GM12878 (cell line): ENCODE data around the gene GRK5. TPM values are rescaled to one million over a fixed set of nuclear protein-coding genes. Genes with fewer than 3 reads are reported as not detected.

Experiments
- ATAC-seq: fragments of 200-7000 bp; cut with Tn5 transposase; 3 replicates; pipeline ENCODE4 v1.9.1; 2020; ENCODE audit warnings: mild to moderate bottlenecking, moderate library complexity
- BruUV-seq: library from RNA; stranded (reverse); fragments of 400-500 nt; replicated peaks from 2 replicates; lab custom pipeline; 2021; lab: Mats Ljungman, UMichigan
- CTCF ChIA-PET: fragments of 300-600 bp; sonication (Branson Sonifier 250); formaldehyde crosslinking; extraction: SDS; loops from one replicate; lab custom pipeline; 2021; ENCODE audit warnings: inconsistent platforms; lab: Yijun Ruan, JAX
- POLR2A ChIA-PET: fragments of 350-600 bp; formaldehyde crosslinking; extraction: SDS; loops from one replicate; lab custom pipeline; 2021; ENCODE audit warnings: inconsistent platforms; lab: Charles Lee
- RAD21 ChIA-PET: fragments of 300-600 bp; sonication (Branson Sonifier 250); formaldehyde crosslinking; loops from one replicate; lab custom pipeline; 2023; ENCODE audit warnings: antibody characterized with exemption; ENCODE audit not compliant: unreplicated experiment; lab: Charles Lee
- SMC1A ChIA-PET: fragments of 300-600 bp; sonication (Branson Sonifier 250); formaldehyde crosslinking; loops from one replicate; lab custom pipeline; 2023; ENCODE audit not compliant: unreplicated experiment, uncharacterized antibody; lab: Charles Lee
- DNase-seq: peaks from one replicate; pipeline ENCODE4 v3.0.0-alpha.2; 2011; ENCODE audit warnings: low read depth, low spot score
- FAIRE-seq: peaks from 3 replicates; lab custom pipeline; 2011; peaks lifted over from hg19 to GRCh38; lab: Jason Lieb, UNC
- H2AFZ ChIP-seq: 2 replicates; pipeline ENCODE4 v1.6.0; 2011; ENCODE audit warnings: low read depth, low read length, control low read depth; ENCODE audit not compliant: control insufficient read depth
- H3K27ac ChIP-seq: 2 replicates; pipeline ENCODE4 v1.5.1; 2011; ENCODE audit warnings: control low read depth; ENCODE audit not compliant: control insufficient read depth, insufficient read depth
- H3K27me3 ChIP-seq, 2 experiments: replicated peaks in 1 of 2; 2 replicates each; pipeline versions ENCODE4 v1.6.0 to v1.6.1; 2011; ENCODE audit warnings: low read length in 1 of 2; ENCODE audit not compliant: control insufficient read depth in 2 of 2, insufficient read depth in 2 of 2
- H3K36me3 ChIP-seq, 2 experiments: 2 replicates each; pipeline ENCODE4 v1.5.1; 2011; ENCODE audit warnings: low read length in 1 of 2; ENCODE audit not compliant: control insufficient read depth in 2 of 2, insufficient read depth in 2 of 2
- H3K4me1 ChIP-seq: 2 replicates; pipeline ENCODE4 v1.6.1; 2011; ENCODE audit warnings: mild to moderate bottlenecking, low read length, moderate library complexity, mixed read lengths; ENCODE audit not compliant: control insufficient read depth, insufficient read depth
- H3K4me2 ChIP-seq: 2 replicates; pipeline ENCODE4 v1.6.0; 2011; ENCODE audit warnings: control low read depth; ENCODE audit not compliant: control insufficient read depth, insufficient read depth
- H3K4me3 ChIP-seq: fragments of 200-600 bp; sonication (generic); 2 replicates; pipeline ENCODE4 v1.5.1; 2016
- H3K79me2 ChIP-seq: 2 replicates; pipeline ENCODE4 v1.6.0; 2011; ENCODE audit warnings: low read length; ENCODE audit not compliant: control insufficient read depth, insufficient read depth
- H3K9ac ChIP-seq: 2 replicates; pipeline ENCODE4 v1.8.0; 2011; ENCODE audit warnings: low read length, control low read depth, mixed read lengths; ENCODE audit not compliant: control insufficient read depth, insufficient read depth
- H3K9me3 ChIP-seq: replicated peaks from 3 replicates; pipeline ENCODE4 v1.5.1; 2011; ENCODE audit warnings: mild to moderate bottlenecking, low read length; ENCODE audit not compliant: control insufficient read depth, insufficient read depth
- H4K20me1 ChIP-seq: 2 replicates; pipeline ENCODE4 v1.6.0; 2011; ENCODE audit not compliant: control insufficient read depth, insufficient read depth
- HCFC1 ChIP-seq: fragments of 150-350 bp; IDR thresholded peaks from 2 replicates; pipeline ENCODE4 v1.6.1; 2014; ENCODE audit warnings: low read length
- JUNB ChIP-seq: IDR thresholded peaks from 2 replicates; pipeline ENCODE4 v1.6.1; 2016; ENCODE audit warnings: antibody characterized with exemption, mild to moderate bottlenecking
- MEF2A ChIP-seq: IDR thresholded peaks from 2 replicates; pipeline ENCODE4 v1.6.1; 2011; ENCODE audit warnings: low read depth, mild to moderate bottlenecking, low read length, moderate library complexity; ENCODE audit not compliant: insufficient read depth
- NFXL1 ChIP-seq: fragments of 450-650 bp; IDR thresholded peaks from 2 replicates; pipeline ENCODE4 v1.6.1; 2017; ENCODE audit warnings: antibody characterized with exemption, mild to moderate bottlenecking, borderline replicate concordance
- NFYB ChIP-seq: IDR thresholded peaks from 2 replicates; pipeline ENCODE4 v1.6.1; 2011; ENCODE audit warnings: low read depth, mild to moderate bottlenecking, low read length, improper control_type of control experiment, moderate library complexity; ENCODE audit not compliant: insufficient read depth
- NKRF ChIP-seq: fragments of 450-650 bp; conservative IDR thresholded peaks from 2 replicates; pipeline ENCODE4 v1.6.1; 2017; ENCODE audit warnings: mild to moderate bottlenecking, moderate library complexity
- POLR2AphosphoS2 ChIP-seq: IDR thresholded peaks from 2 replicates; pipeline ENCODE4 v1.6.1; 2011; ENCODE audit warnings: low read depth, mild to moderate bottlenecking, low read length, improper control_type of control experiment, moderate library complexity
- RBBP5 ChIP-seq: fragments of 200-600 bp; sonication (generic); conservative IDR thresholded peaks from 2 replicates; pipeline ENCODE4 v1.6.1; 2016
- STAT3 ChIP-seq: IDR thresholded peaks from 2 replicates; pipeline ENCODE4 v1.6.1; 2011; ENCODE audit warnings: low read depth, low read length, improper control_type of control experiment
- ZBED1 ChIP-seq: IDR thresholded peaks from 2 replicates; pipeline ENCODE4 v1.6.1; 2016; ENCODE audit warnings: borderline replicate concordance
- WGBS: methylation state at CpG from one replicate; pipeline ENCODE4 v1.1.6; 2016; ENCODE audit warnings: low lambda C conversion rate; ENCODE audit not compliant: insufficient replicate concordance, insufficient coverage; ENCODE audit errors: missing lambda C conversion rate; 5-methylcytosine and 5-hydroxymethylcytosine counted together
- in situ Hi-C: fragments of 300-500 bp; cut with MboI; formaldehyde crosslinking; loops from 9 replicates; pipeline ENCODE4 v1.14.3; 2018; ENCODE audit warnings: mixed read lengths
- intact Hi-C: fragments of 100-400 bp; cut with micrococcal nuclease; formaldehyde crosslinking; loops from one replicate; pipeline ENCODE4 v1.14.2; 2022; ENCODE audit not compliant: unreplicated experiment
- polyA plus RNA-seq, 11 experiments: library from polyadenylated mRNA; depleted of rRNA in 4 of 11; unstranded in 6 of 11; stranded (reverse) in 5 of 11; fragments of >200 nt; fragmentation: Nextera tagmentation in 4 of 11; fragmentation: Illumina TruSeq in 1 of 11; extraction: Ambion mirVana in 4 of 11; extraction: Trizol in 1 of 11; gene quantifications; 1 replicate in 1 of 11; 2 replicates in 10 of 11; pipeline versions ENCODE4 v1.2.1 to v1.2.3, GENCODE V29; 2011 to 2016; ENCODE audit warnings: inconsistent platforms in 2 of 11, missing spikeins in 2 of 11, low read depth in 1 of 11
- total RNA-seq, 4 experiments: library from RNA; depleted of rRNA in 3 of 4; stranded (reverse); fragments of >200 nt in 3 of 4; fragmentation: Illumina TruSeq in 1 of 4; extraction: Trizol in 1 of 4; gene quantifications; 2 replicates each; pipeline versions ENCODE4 v1.2.1 to v1.2.3, GENCODE V29; 2013 to 2021
- TF ChIP-seq, protein P1 (sequence below), 3 experiments: IDR thresholded peaks in 2 of 3; conservative IDR thresholded peaks in 1 of 3; 2 replicates each; pipeline ENCODE4 v1.5.1; 2011; ENCODE audit warnings: low read depth in 3 of 3, low read length in 3 of 3, mild to moderate bottlenecking in 3 of 3, control low read depth in 2 of 3, moderate library complexity in 2 of 3, inconsistent platforms in 1 of 3, mixed read lengths in 1 of 3; ENCODE audit not compliant: control insufficient read depth in 2 of 3, insufficient read depth in 1 of 3; ENCODE audit errors: extremely low read depth in 1 of 3
- TF ChIP-seq, protein P2 (sequence below): fragments of 450-650 bp; IDR thresholded peaks from 2 replicates; pipeline ENCODE4 v1.6.1; 2016; ENCODE audit warnings: mild to moderate bottlenecking, moderate library complexity, borderline replicate concordance

Gene GRK5
- total and polyA plus RNA-seq, 10 of the 15 experiments (the other 5 are each of a cell fraction or from before 2014, with no cell fraction given) = 0.11 to 22.1 (median 10.0) TPM

GRCh38 chr10:119350502-119351097 lies 143.2 kb downstream of the GRK5 start:
- SMC1A ChIA-PET = interaction anchor here (0.9 kb wide), 1 partner anchor 15 kb away, joined by 3 read pairs; no protein-coding TSS in a partner anchor
- no peaks in the 10 kb centered on the region for H3K79me2 ChIP-seq
- in situ Hi-C loops (no loop called here), intact Hi-C loops (no loop called here)
- H3K4me3 ChIP-seq = no peak overlapping the region
- peaks cover 7 to 8% of the 10 kb centered on the region in 2 experiments; a peak in 2 of 4 replicates for H3K36me3 ChIP-seq
- H3K4me1 ChIP-seq = no peaks in the 10 kb centered on the region
- no peak overlapping the region for H3K27ac ChIP-seq
- no peak for ATAC-seq
- peaks cover 4% of the 10 kb centered on the region for H3K9me3 ChIP-seq
- POLR2A ChIA-PET = no interaction called here
- no peak for DNase-seq
- H3K27me3 ChIP-seq = no peaks in the 10 kb centered on the region
- no peak overlapping the region for H3K9ac ChIP-seq
- no peak for FAIRE-seq
- H2AFZ ChIP-seq = no peak overlapping the region
- CTCF ChIA-PET = no interaction called here
- RAD21 ChIA-PET = no interaction called here
- BruUV-seq = no TSS peak
- 90% methylated on average over 8 of the region's 8 CpGs for WGBS
- H4K20me1 ChIP-seq = no peaks in the 10 kb centered on the region
- TF ChIP-seq, protein P1, sequence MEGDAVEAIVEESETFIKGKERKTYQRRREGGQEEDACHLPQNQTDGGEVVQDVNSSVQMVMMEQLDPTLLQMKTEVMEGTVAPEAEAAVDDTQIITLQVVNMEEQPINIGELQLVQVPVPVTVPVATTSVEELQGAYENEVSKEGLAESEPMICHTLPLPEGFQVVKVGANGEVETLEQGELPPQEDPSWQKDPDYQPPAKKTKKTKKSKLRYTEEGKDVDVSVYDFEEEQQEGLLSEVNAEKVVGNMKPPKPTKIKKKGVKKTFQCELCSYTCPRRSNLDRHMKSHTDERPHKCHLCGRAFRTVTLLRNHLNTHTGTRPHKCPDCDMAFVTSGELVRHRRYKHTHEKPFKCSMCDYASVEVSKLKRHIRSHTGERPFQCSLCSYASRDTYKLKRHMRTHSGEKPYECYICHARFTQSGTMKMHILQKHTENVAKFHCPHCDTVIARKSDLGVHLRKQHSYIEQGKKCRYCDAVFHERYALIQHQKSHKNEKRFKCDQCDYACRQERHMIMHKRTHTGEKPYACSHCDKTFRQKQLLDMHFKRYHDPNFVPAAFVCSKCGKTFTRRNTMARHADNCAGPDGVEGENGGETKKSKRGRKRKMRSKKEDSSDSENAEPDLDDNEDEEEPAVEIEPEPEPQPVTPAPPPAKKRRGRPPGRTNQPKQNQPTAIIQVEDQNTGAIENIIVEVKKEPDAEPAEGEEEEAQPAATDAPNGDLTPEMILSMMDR (IDR thresholded peaks at IDR 0.05 in 2 of 3, conservative IDR thresholded peaks at IDR 0.05 in 1 of 3; ENCODE audit: control insufficient read depth in 2 of 3, extremely low read depth in 1 of 3, insufficient read depth in 1 of 3, low read depth in 3 of 3, low read length in 3 of 3) = no peak
- TF ChIP-seq ZBED1 (no peak), NFYB (no peak), JUNB (no peak), NFXL1 (no peak), HCFC1 (no peak), MEF2A (no peak), POLR2AphosphoS2 (no peak), NKRF (no peak), RBBP5 (no peak), STAT3 (no peak)
- TF ChIP-seq, protein P2, sequence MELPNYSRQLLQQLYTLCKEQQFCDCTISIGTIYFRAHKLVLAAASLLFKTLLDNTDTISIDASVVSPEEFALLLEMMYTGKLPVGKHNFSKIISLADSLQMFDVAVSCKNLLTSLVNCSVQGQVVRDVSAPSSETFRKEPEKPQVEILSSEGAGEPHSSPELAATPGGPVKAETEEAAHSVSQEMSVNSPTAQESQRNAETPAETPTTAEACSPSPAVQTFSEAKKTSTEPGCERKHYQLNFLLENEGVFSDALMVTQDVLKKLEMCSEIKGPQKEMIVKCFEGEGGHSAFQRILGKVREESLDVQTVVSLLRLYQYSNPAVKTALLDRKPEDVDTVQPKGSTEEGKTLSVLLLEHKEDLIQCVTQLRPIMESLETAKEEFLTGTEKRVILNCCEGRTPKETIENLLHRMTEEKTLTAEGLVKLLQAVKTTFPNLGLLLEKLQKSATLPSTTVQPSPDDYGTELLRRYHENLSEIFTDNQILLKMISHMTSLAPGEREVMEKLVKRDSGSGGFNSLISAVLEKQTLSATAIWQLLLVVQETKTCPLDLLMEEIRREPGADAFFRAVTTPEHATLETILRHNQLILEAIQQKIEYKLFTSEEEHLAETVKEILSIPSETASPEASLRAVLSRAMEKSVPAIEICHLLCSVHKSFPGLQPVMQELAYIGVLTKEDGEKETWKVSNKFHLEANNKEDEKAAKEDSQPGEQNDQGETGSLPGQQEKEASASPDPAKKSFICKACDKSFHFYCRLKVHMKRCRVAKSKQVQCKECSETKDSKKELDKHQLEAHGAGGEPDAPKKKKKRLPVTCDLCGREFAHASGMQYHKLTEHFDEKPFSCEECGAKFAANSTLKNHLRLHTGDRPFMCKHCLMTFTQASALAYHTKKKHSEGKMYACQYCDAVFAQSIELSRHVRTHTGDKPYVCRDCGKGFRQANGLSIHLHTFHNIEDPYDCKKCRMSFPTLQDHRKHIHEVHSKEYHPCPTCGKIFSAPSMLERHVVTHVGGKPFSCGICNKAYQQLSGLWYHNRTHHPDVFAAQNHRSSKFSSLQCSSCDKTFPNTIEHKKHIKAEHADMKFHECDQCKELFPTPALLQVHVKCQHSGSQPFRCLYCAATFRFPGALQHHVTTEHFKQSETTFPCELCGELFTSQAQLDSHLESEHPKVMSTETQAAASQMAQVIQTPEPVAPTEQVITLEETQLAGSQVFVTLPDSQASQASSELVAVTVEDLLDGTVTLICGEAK = no peak
- TF ChIP-seq, all 136 proteins: peak for 0
- H3K4me2 ChIP-seq = no peak overlapping the region
